Lower lobe of right lung (tissue), 2 donors: Measurements from ENCODE around the gene OPA3. TPM values are rescaled to one million over a fixed set of nuclear protein-coding genes. Genes with fewer than 3 reads are reported as not detected.

Experiments used
- ATAC-seq, 2 donors: fragments of 200-7000 bp; cut with Tn5 transposase; one replicate each; pipeline ENCODE4 v1.9.1; 2020 to 2022; ENCODE audit warnings: mild to moderate bottlenecking in 2 of 2, moderate library complexity in 2 of 2
- DNase-seq: peaks from one replicate; pipeline ENCODE4 v3.0.0-alpha.2; 2020
- H3K27ac ChIP-seq: fragments of 200-600 bp; one replicate; pipeline ENCODE4 v1.8.0; 2022
- H3K27me3 ChIP-seq: fragments of 200-600 bp; one replicate; pipeline ENCODE4 v1.8.0; 2022; ENCODE audit warnings: low read depth
- H3K36me3 ChIP-seq: fragments of 200-600 bp; one replicate; pipeline ENCODE4 v1.8.0; 2022; ENCODE audit warnings: mild to moderate bottlenecking
- H3K4me1 ChIP-seq: fragments of 200-600 bp; one replicate; pipeline ENCODE4 v1.8.0; 2022
- H3K4me3 ChIP-seq: fragments of 200-600 bp; one replicate; pipeline ENCODE4 v1.8.0; 2022; ENCODE audit warnings: mild to moderate bottlenecking
- H3K9me3 ChIP-seq: fragments of 200-600 bp; one replicate; pipeline ENCODE4 v1.8.0; 2022
- CTCF ChIP-seq: fragments of 200-600 bp; IDR thresholded peaks from one replicate; pipeline ENCODE4 v1.8.0; 2022; ENCODE audit warnings: antibody characterized with exemption, mild to moderate bottlenecking
- intact Hi-C: fragments of 100-400 bp; cut with DNase I; formaldehyde crosslinking; loops from one replicate; pipeline ENCODE4 v1.11.0; 2022
- total RNA-seq: library from RNA; stranded (reverse); fragmentation: NEBNext Ultra II Directional; extraction: Animal tissue kit (Norgen Biotek cat#: 25700); gene quantifications from one replicate; pipeline ENCODE4 v1.2.1, GENCODE V29; 2021
- donor health status: DM: no; HTN: yes; CAD: no; lungs with severe emphysema.

Gene OPA3
- total RNA-seq, 1 donor from 2014 or later = 11.3 TPM

- Histone ChIP-seq H3K27me3 (no peaks in the 10 kb centered on the region), H3K9me3 (no peaks in the 10 kb centered on the region), H3K4me3 (peak overlapping the region; percentile 50), H3K4me1 (peaks cover 19% of the 10 kb centered on the region), H3K27ac (no peak overlapping the region), H3K36me3 (peaks cover 25% of the 10 kb centered on the region)
- ATAC-seq = no peak
- no peak for TF ChIP-seq CTCF
- intact Hi-C loops = no loop called here
- no peak for DNase-seq
These were observed 55.2 kb downstream of the OPA3 start for GRCh38 chr19:45529420-45529785.

- no peaks in the 10 kb centered on the region for H3K27me3 ChIP-seq
- H3K4me1 ChIP-seq = peaks cover 19% of the 10 kb centered on the region
- no peak overlapping the region for H3K27ac ChIP-seq
- DNase-seq (peak; percentile 64), ATAC-seq (peak; percentile 73 to 75)
- H3K4me3 ChIP-seq = peak overlapping the region; percentile 50
- peaks cover 31% of the 10 kb centered on the region for H3K36me3 ChIP-seq
- intact Hi-C loops = no loop called here
- H3K9me3 ChIP-seq = no peaks in the 10 kb centered on the region
- no peak for TF ChIP-seq CTCF
These were observed 55.7 kb downstream of the OPA3 start for GRCh38 chr19:45528744-45529419.

- DNase-seq (no peak), ATAC-seq (peak; percentile 6 to 25)
- Histone ChIP-seq H3K36me3 (peaks cover 37% of the 10 kb centered on the region), H3K9me3 (no peaks in the 10 kb centered on the region), H3K4me3 (peak overlapping the region; percentile 50), H3K27me3 (no peaks in the 10 kb centered on the region), H3K4me1 (peaks cover 24% of the 10 kb centered on the region), H3K27ac (no peak overlapping the region)
- intact Hi-C loops = no loop called here
- TF ChIP-seq CTCF = no peak
These were observed 56.4 kb downstream of the OPA3 start for GRCh38 chr19:45528149-45528743.

- H3K4me1 ChIP-seq = peaks cover 26% of the 10 kb centered on the region
- no peaks in the 10 kb centered on the region for H3K9me3 ChIP-seq
- TF ChIP-seq CTCF = no peak
- H3K4me3 ChIP-seq = no peak overlapping the region
- intact Hi-C loops = no loop called here
- H3K27me3 ChIP-seq = no peaks in the 10 kb centered on the region
- peaks cover 40% of the 10 kb centered on the region for H3K36me3 ChIP-seq
- no peak for ATAC-seq
- DNase-seq = no peak
- H3K27ac ChIP-seq = no peak overlapping the region
These were observed 56.9 kb downstream of the OPA3 start for GRCh38 chr19:45527731-45528130.

- Histone ChIP-seq H3K4me3 (no peak overlapping the region), H3K27ac (no peak overlapping the region), H3K27me3 (no peaks in the 10 kb centered on the region), H3K36me3 (peaks cover 48% of the 10 kb centered on the region), H3K4me1 (peaks cover 26% of the 10 kb centered on the region), H3K9me3 (no peaks in the 10 kb centered on the region)
- TF ChIP-seq CTCF = no peak
- intact Hi-C loops = no loop called here
- DNase-seq (no peak), ATAC-seq (no peak)
These were observed 57.6 kb downstream of the OPA3 start for GRCh38 chr19:45526971-45527370.
